ENCODE measurements around the gene SUGT1. TPM values are rescaled to one million over a fixed set of nuclear protein-coding genes. Genes with fewer than 3 reads are reported as not detected.

The SUGT1 gene
- total and polyA plus RNA-seq, 2 of the 13 experiments (the other 11 are each of a cell fraction or from before 2014, with no cell fraction given), result 23.1 to 71.2 TPM

- TF ChIP-seq, protein P1, sequence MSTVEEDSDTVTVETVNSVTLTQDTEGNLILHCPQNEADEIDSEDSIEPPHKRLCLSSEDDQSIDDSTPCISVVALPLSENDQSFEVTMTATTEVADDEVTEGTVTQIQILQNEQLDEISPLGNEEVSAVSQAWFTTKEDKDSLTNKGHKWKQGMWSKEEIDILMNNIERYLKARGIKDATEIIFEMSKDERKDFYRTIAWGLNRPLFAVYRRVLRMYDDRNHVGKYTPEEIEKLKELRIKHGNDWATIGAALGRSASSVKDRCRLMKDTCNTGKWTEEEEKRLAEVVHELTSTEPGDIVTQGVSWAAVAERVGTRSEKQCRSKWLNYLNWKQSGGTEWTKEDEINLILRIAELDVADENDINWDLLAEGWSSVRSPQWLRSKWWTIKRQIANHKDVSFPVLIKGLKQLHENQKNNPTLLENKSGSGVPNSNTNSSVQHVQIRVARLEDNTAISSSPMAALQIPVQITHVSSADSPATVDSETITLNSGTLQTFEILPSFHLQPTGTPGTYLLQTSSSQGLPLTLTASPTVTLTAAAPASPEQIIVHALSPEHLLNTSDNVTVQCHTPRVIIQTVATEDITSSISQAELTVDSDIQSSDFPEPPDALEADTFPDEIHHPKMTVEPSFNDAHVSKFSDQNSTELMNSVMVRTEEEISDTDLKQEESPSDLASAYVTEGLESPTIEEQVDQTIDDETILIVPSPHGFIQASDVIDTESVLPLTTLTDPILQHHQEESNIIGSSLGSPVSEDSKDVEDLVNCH (CRISPR knock-in tag; IDR thresholded peaks at IDR 0.05), result peak; percentile 100
- TF ChIP-seq SPEN (CRISPR knock-in tag; IDR thresholded peaks at IDR 0.05; ENCODE audit: low read depth) (peak; percentile 79), ZNF274 (CRISPR knock-in tag; IDR thresholded peaks at IDR 0.05) (no peak), MLXIP (CRISPR knock-in tag; IDR thresholded peaks at IDR 0.05; ENCODE audit: borderline replicate concordance) (no peak), ZNF746 (CRISPR knock-in tag; IDR thresholded peaks at IDR 0.05) (peak; percentile 79; the same call in 1 of the 2 replicates)
- TF ChIP-seq, protein P2, sequence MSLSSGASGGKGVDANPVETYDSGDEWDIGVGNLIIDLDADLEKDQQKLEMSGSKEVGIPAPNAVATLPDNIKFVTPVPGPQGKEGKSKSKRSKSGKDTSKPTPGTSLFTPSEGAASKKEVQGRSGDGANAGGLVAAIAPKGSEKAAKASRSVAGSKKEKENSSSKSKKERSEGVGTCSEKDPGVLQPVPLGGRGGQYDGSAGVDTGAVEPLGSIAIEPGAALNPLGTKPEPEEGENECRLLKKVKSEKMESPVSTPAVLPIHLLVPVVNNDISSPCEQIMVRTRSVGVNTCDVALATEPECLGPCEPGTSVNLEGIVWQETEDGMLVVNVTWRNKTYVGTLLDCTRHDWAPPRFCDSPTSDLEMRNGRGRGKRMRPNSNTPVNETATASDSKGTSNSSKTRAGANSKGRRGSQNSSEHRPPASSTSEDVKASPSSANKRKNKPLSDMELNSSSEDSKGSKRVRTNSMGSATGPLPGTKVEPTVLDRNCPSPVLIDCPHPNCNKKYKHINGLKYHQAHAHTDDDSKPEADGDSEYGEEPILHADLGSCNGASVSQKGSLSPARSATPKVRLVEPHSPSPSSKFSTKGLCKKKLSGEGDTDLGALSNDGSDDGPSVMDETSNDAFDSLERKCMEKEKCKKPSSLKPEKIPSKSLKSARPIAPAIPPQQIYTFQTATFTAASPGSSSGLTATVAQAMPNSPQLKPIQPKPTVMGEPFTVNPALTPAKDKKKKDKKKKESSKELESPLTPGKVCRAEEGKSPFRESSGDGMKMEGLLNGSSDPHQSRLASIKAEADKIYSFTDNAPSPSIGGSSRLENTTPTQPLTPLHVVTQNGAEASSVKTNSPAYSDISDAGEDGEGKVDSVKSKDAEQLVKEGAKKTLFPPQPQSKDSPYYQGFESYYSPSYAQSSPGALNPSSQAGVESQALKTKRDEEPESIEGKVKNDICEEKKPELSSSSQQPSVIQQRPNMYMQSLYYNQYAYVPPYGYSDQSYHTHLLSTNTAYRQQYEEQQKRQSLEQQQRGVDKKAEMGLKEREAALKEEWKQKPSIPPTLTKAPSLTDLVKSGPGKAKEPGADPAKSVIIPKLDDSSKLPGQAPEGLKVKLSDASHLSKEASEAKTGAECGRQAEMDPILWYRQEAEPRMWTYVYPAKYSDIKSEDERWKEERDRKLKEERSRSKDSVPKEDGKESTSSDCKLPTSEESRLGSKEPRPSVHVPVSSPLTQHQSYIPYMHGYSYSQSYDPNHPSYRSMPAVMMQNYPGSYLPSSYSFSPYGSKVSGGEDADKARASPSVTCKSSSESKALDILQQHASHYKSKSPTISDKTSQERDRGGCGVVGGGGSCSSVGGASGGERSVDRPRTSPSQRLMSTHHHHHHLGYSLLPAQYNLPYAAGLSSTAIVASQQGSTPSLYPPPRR (CRISPR knock-in tag; IDR thresholded peaks at IDR 0.05; ENCODE audit: borderline replicate concordance), result no peak; the same call in 1 of the 2 replicates
- TF ChIP-seq, protein P3, sequence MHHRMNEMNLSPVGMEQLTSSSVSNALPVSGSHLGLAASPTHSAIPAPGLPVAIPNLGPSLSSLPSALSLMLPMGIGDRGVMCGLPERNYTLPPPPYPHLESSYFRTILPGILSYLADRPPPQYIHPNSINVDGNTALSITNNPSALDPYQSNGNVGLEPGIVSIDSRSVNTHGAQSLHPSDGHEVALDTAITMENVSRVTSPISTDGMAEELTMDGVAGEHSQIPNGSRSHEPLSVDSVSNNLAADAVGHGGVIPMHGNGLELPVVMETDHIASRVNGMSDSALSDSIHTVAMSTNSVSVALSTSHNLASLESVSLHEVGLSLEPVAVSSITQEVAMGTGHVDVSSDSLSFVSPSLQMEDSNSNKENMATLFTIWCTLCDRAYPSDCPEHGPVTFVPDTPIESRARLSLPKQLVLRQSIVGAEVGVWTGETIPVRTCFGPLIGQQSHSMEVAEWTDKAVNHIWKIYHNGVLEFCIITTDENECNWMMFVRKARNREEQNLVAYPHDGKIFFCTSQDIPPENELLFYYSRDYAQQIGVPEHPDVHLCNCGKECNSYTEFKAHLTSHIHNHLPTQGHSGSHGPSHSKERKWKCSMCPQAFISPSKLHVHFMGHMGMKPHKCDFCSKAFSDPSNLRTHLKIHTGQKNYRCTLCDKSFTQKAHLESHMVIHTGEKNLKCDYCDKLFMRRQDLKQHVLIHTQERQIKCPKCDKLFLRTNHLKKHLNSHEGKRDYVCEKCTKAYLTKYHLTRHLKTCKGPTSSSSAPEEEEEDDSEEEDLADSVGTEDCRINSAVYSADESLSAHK (CRISPR knock-in tag; IDR thresholded peaks at IDR 0.05; ENCODE audit: borderline replicate concordance), result no peak
These were observed at the start of gene SUGT1 (continued) for GRCh38 chr13:52652196-52652979.
